Endothelial cell of umbilical vein (primary cell): ENCODE data around the gene CYP27A1. TPM values are rescaled to one million over a fixed set of nuclear protein-coding genes. Genes with fewer than 3 reads are reported as not detected.
"Not testable (repeated sequence)": the region's sequence is repeated elsewhere in the genome, so short reads cannot be mapped to it uniquely, and the experiment has no call there.

Experiments
- BruUV-seq: library from RNA; stranded (reverse); fragments of 400-500 nt; replicated peaks from 2 replicates; lab custom pipeline; 2021; lab: Mats Ljungman, UMichigan
- CTCF ChIA-PET: fragments of 300-600, 350-600 bp; sonication (Branson Sonifier 250); formaldehyde crosslinking; loops from one replicate; lab custom pipeline; 2021; ENCODE audit warnings: antibody characterized with exemption, inconsistent platforms; lab: Charles Lee
- POLR2A ChIA-PET: fragments of 300-600, 350-600 bp; sonication (Branson Sonifier 250); formaldehyde crosslinking; loops from one replicate; lab custom pipeline; 2021; ENCODE audit warnings: antibody characterized with exemption, inconsistent platforms; lab: Charles Lee
- DNase-seq: peaks from one replicate; pipeline ENCODE4 v3.0.0-alpha.2; 2011; ENCODE audit warnings: low read depth, low spot score
- FAIRE-seq: peaks from 2 replicates; lab custom pipeline; 2011; peaks lifted over from hg19 to GRCh38; lab: Jason Lieb, UNC
- H2AFZ ChIP-seq: 2 replicates; pipeline ENCODE4 v1.6.0; 2012; ENCODE audit warnings: low read depth, low read length, control low read depth, inconsistent platforms
- H3K27ac ChIP-seq: 2 replicates; pipeline ENCODE4 v1.5.1; 2011; ENCODE audit warnings: low read depth, mild to moderate bottlenecking, control low read depth, low read length, moderate library complexity; ENCODE audit not compliant: insufficient read depth
- H3K27me3 ChIP-seq, 2 experiments: 2 replicates each; pipeline versions ENCODE4 v1.6.0 to v1.6.1; 2011; ENCODE audit warnings: low read length in 2 of 2, mixed read lengths in 1 of 2; ENCODE audit not compliant: control insufficient read depth in 2 of 2, insufficient read depth in 2 of 2
- H3K36me3 ChIP-seq, 2 experiments: 2 replicates in 1 of 2; 3 replicates in 1 of 2; pipeline ENCODE4 v1.5.1; 2011; ENCODE audit warnings: low read length in 2 of 2, mild to moderate bottlenecking in 1 of 2, moderate library complexity in 1 of 2; ENCODE audit not compliant: control insufficient read depth in 2 of 2, insufficient read depth in 2 of 2; ENCODE audit errors: extremely low read depth in 1 of 2
- H3K4me1 ChIP-seq: 3 replicates; pipeline ENCODE4 v1.5.1; 2011; ENCODE audit warnings: mild to moderate bottlenecking, low read length; ENCODE audit not compliant: control insufficient read depth, insufficient read depth; ENCODE audit errors: extremely low read depth
- H3K4me2 ChIP-seq: 2 replicates; pipeline ENCODE4 v1.6.1; 2011; ENCODE audit warnings: low read length, control low read depth, mixed read lengths; ENCODE audit not compliant: insufficient read depth
- H3K4me3 ChIP-seq, 3 experiments: fragments of 200-600 bp in 1 of 3; sonication (generic), shearing (Covaris generic) in 1 of 3; replicated peaks in 1 of 3; 2 replicates each; pipeline ENCODE4 v1.5.1; 2011 to 2016; ENCODE audit warnings: control low read depth in 3 of 3, low read length in 3 of 3, mild to moderate bottlenecking in 2 of 3, inconsistent platforms in 1 of 3, low read depth in 1 of 3, moderate library complexity in 1 of 3; ENCODE audit not compliant: insufficient read depth in 1 of 3
- H3K79me2 ChIP-seq: 2 replicates; pipeline ENCODE4 v1.6.0; 2012; ENCODE audit warnings: low read length, inconsistent platforms; ENCODE audit not compliant: control insufficient read depth, insufficient read depth
- H3K9ac ChIP-seq: replicated peaks from 2 replicates; pipeline ENCODE3; 2011; ENCODE audit warnings: low read length, control low read depth; ENCODE audit not compliant: insufficient read depth; ENCODE audit errors: extremely low read depth
- H3K9me1 ChIP-seq: replicated peaks from 3 replicates; pipeline ENCODE4 v1.6.0; 2011; ENCODE audit warnings: mild to moderate bottlenecking, low read length; ENCODE audit not compliant: control insufficient read depth, insufficient read depth; ENCODE audit errors: extremely low read depth
- H3K9me3 ChIP-seq: replicated peaks from 2 replicates; pipeline ENCODE4 v1.5.1; 2012; ENCODE audit warnings: low read length, inconsistent platforms; ENCODE audit not compliant: control insufficient read depth, insufficient read depth
- H4K20me1 ChIP-seq: replicated peaks from 2 replicates; pipeline ENCODE3; 2011; ENCODE audit warnings: mild to moderate bottlenecking, low read length; ENCODE audit not compliant: control insufficient read depth, insufficient read depth; ENCODE audit errors: extremely low read depth
- EZH2 ChIP-seq: IDR thresholded peaks from 2 replicates; pipeline ENCODE4 v1.6.1; 2012; ENCODE audit warnings: borderline replicate concordance, low read depth, mild to moderate bottlenecking, moderate library complexity, low read length, inconsistent platforms; ENCODE audit not compliant: severe bottlenecking
- FOS ChIP-seq: IDR thresholded peaks from 2 replicates; pipeline ENCODE4 v1.6.1; 2011; ENCODE audit warnings: mild to moderate bottlenecking, low read length, moderate library complexity, borderline replicate concordance; ENCODE audit not compliant: insufficient read depth
- GATA2 ChIP-seq: IDR thresholded peaks from 2 replicates; pipeline ENCODE4 v1.7.0; 2011; ENCODE audit warnings: low read depth, mild to moderate bottlenecking, moderate library complexity, mixed read lengths, low read length; ENCODE audit not compliant: insufficient read length, insufficient read depth
- JUN ChIP-seq: IDR thresholded peaks from 2 replicates; pipeline ENCODE4 v1.6.1; 2011; ENCODE audit warnings: borderline replicate concordance, low read depth; ENCODE audit not compliant: insufficient read length, insufficient read depth
- MYC ChIP-seq: IDR thresholded peaks from one replicate; pipeline ENCODE4 v1.6.1; 2011; ENCODE audit warnings: mild to moderate bottlenecking, low read depth, low read length
- POLR2A ChIP-seq: IDR thresholded peaks from 2 replicates; pipeline ENCODE4 v1.6.1; 2012; ENCODE audit warnings: low read depth, mild to moderate bottlenecking, control low read depth, low read length
- POLR2AphosphoS5 ChIP-seq: IDR thresholded peaks from 2 replicates; pipeline ENCODE4 v1.6.1; 2012; ENCODE audit warnings: low read depth, mild to moderate bottlenecking, control low read depth, low read length, moderate library complexity; ENCODE audit not compliant: insufficient read depth
- dilution Hi-C: fragments of 300-500 bp; cut with MboI; formaldehyde crosslinking; loops from one replicate; pipeline ENCODE4 v1.15.0; 2019; ENCODE audit warnings: low sequenced_read_pairs; ENCODE audit not compliant: extremely low pct_ligation_motif_present
- intact Hi-C: fragments of 100-400 bp; cut with micrococcal nuclease; formaldehyde crosslinking; loops from one replicate; pipeline ENCODE4 v1.10.0; 2022
- polyA plus RNA-seq, 4 experiments: library from polyadenylated mRNA; depleted of rRNA in 3 of 4; stranded (reverse) in 3 of 4; unstranded in 1 of 4; fragments of >200 nt; gene quantifications; 2 replicates each; pipeline versions ENCODE4 v1.2.1 to v1.2.3, GENCODE V29; 2011 to 2012; ENCODE audit warnings: missing spikeins in 1 of 4
- total RNA-seq: library from RNA; stranded (reverse); gene quantifications from 2 replicates; pipeline ENCODE4 v1.2.3, GENCODE V29; 2021
- TF ChIP-seq, protein P1 (sequence below), 2 donors: IDR thresholded peaks; 1 replicate in 1 of 2; 2 replicates in 1 of 2; pipeline ENCODE4 v1.5.1; 2011; ENCODE audit warnings: low read length in 2 of 2, mild to moderate bottlenecking in 2 of 2, moderate library complexity in 2 of 2, control low read depth in 1 of 2, inconsistent platforms in 1 of 2, low read depth in 1 of 2; ENCODE audit not compliant: insufficient read depth in 1 of 2; ENCODE audit errors: extremely low read depth in 1 of 2
- TF ChIP-seq, protein P2 (sequence below): IDR thresholded peaks from 2 replicates; pipeline ENCODE4 v1.6.1; 2011; ENCODE audit not compliant: insufficient read depth, insufficient read length

CYP27A1 gene
- total and polyA plus RNA-seq, 2 donors (not counting 3 experiments of a cell fraction or from before 2014, with no cell fraction given): 15.1 to 34.9 TPM

DNA sequence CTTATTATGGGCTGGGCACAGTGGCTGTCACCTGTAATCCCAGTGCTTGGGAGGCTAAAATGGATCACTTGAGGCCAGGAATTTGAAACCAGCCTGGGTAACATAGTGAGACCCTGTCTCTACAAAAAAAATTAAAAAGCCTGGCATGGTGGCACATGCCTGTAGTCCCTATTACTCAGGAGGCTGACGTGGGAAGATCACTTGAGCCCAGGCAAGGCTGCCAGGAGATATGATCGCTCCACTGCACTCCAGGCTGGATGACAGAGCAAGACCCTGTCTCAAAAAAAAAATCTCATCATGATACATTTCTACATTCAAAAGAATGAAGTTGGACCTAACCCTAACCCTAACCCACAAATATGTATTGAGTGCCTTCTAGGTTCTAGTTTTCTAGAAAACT lies 20.2 kb upstream of the CYP27A1 start:
- Histone ChIP-seq H3K4me2 (no peak overlapping the region), H3K27me3 (no peaks in the 10 kb centered on the region), H4K20me1 (no peaks in the 10 kb centered on the region), H3K9me1 (no peaks in the 10 kb centered on the region), H3K79me2 (no peaks in the 10 kb centered on the region), H3K9ac (no peak overlapping the region), H3K36me3 (peaks cover 0 to 1% of the 10 kb centered on the region in 2 experiments), H3K4me3 (no peak overlapping the region), H2AFZ (no peak overlapping the region), H3K9me3 (no peaks in the 10 kb centered on the region), H3K27ac (no peak overlapping the region), H3K4me1 (no peaks in the 10 kb centered on the region)
- TF ChIP-seq GATA2: no peak
- no peak for TF ChIP-seq JUN
- TF ChIP-seq FOS: no peak
- TF ChIP-seq POLR2AphosphoS5: no peak
- no peak for TF ChIP-seq MYC
- TF ChIP-seq, protein P1, sequence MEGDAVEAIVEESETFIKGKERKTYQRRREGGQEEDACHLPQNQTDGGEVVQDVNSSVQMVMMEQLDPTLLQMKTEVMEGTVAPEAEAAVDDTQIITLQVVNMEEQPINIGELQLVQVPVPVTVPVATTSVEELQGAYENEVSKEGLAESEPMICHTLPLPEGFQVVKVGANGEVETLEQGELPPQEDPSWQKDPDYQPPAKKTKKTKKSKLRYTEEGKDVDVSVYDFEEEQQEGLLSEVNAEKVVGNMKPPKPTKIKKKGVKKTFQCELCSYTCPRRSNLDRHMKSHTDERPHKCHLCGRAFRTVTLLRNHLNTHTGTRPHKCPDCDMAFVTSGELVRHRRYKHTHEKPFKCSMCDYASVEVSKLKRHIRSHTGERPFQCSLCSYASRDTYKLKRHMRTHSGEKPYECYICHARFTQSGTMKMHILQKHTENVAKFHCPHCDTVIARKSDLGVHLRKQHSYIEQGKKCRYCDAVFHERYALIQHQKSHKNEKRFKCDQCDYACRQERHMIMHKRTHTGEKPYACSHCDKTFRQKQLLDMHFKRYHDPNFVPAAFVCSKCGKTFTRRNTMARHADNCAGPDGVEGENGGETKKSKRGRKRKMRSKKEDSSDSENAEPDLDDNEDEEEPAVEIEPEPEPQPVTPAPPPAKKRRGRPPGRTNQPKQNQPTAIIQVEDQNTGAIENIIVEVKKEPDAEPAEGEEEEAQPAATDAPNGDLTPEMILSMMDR (IDR thresholded peaks at IDR 0.05; ENCODE audit: extremely low read depth in 1 of 2, insufficient read depth in 1 of 2, low read depth in 1 of 2, low read length in 2 of 2): no peak
- no peak for TF ChIP-seq POLR2A
- no peak for TF ChIP-seq EZH2
- TF ChIP-seq, protein P2, sequence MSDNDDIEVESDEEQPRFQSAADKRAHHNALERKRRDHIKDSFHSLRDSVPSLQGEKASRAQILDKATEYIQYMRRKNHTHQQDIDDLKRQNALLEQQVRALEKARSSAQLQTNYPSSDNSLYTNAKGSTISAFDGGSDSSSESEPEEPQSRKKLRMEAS: no peak
- intact Hi-C loops (no loop called here), dilution Hi-C loops (no loop called here)
- FAIRE-seq (no peak), DNase-seq (no peak)
- ChIA-PET POLR2A (no interaction called here), CTCF (interaction anchor here (1.3 to 2.0 kb wide), 2 partner anchors 74 to 86 kb away, joined by 3 to 8 read pairs; no protein-coding TSS in a partner anchor)
- BruUV-seq: no TSS peak

DNA sequence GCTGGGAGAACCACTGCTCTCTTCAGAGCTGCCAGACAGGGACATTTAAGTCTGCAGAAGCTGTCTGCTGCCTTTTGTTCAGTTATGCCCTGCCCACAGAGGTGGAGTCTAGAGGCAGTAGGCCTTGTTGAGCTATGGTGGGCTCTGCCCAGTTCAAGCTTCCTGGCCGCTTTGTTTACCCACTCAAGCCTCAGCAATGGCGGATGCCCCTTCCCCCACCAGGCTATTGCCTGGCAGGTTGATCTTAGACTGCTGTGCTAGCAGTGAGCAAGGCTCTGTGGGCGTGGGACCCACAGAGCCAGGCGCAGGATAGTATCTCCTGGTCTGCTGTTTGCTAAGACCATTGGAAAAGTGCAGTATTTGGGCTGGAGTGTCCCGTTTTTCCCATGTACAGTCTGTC lies 9.2 kb upstream of the CYP27A1 start:
- DNase-seq, H3K36me3 ChIP-seq, H3K9me3 ChIP-seq, H2AFZ ChIP-seq, dilution Hi-C loops, intact Hi-C loops, H3K79me2 ChIP-seq, H3K4me1 ChIP-seq, POLR2A ChIA-PET, H3K9me1 ChIP-seq, BruUV-seq, H4K20me1 ChIP-seq, H3K27me3 ChIP-seq, FAIRE-seq, H3K27ac ChIP-seq, H3K9ac ChIP-seq, H3K4me2 ChIP-seq, H3K4me3 ChIP-seq: not testable (repeated sequence)
- CTCF ChIA-PET: interaction anchor here (5.8 kb wide), 1 partner anchor 75 kb away, joined by 22 read pairs; no protein-coding TSS in a partner anchor
